Gastroesophageal sphincter (tissue), 3 donors: ENCODE data around the gene PREX1.

Experiments
- CTCF ChIP-seq, 4 experiments: fragments of 200-600 bp in 2 of 4; fragments of 450-650 bp in 2 of 4; sonication (generic) in 1 of 4; IDR thresholded peaks; one replicate each; pipeline ENCODE4 v1.5.1; 2017 to 2019; ENCODE audit warnings: antibody characterized with exemption in 4 of 4, mild to moderate bottlenecking in 2 of 4, moderate library complexity in 2 of 4
- EP300 ChIP-seq: sonication (generic); formaldehyde crosslinking; IDR thresholded peaks from one replicate; pipeline ENCODE4 v1.6.1; 2017; ENCODE audit warnings: antibody characterized with exemption, mild to moderate bottlenecking
- POLR2A ChIP-seq, 2 donors: fragments of 450-650 bp; IDR thresholded peaks; one replicate each; pipeline ENCODE4 v1.6.1; 2017; ENCODE audit warnings: antibody characterized with exemption in 2 of 2, mild to moderate bottlenecking in 2 of 2, moderate library complexity in 1 of 2
- POLR2AphosphoS5 ChIP-seq: sonication (generic); formaldehyde crosslinking; IDR thresholded peaks from one replicate; pipeline ENCODE4 v1.6.1; 2017; ENCODE audit warnings: antibody characterized with exemption

- TF ChIP-seq CTCF (IDR thresholded peaks at IDR 0.05) = no peak
- TF ChIP-seq POLR2A (IDR thresholded peaks at IDR 0.05) = no peak
- TF ChIP-seq POLR2AphosphoS5 = no peak
- TF ChIP-seq EP300 = no peak
Observed at GRCh38 chr20:48777821-48778220, 50.0 kb downstream of the PREX1 start.
